Testis (tissue), 3 donors: ENCODE measurements around the gene TRMT112. TPM values are rescaled to one million over a fixed set of nuclear protein-coding genes. Genes with fewer than 3 reads are reported as not detected.

ENCODE experiments used
- DNase-seq: peaks from one replicate; pipeline ENCODE4 v3.0.0-alpha.2; 2019
- H3K27ac ChIP-seq, 2 donors: fragments of 200-600 bp; sonication (generic); one replicate each; pipeline ENCODE4 v1.5.1; 2019
- H3K27me3 ChIP-seq: fragments of 200-600 bp; sonication (generic); one replicate; pipeline ENCODE4 v1.5.1; 2019
- H3K36me3 ChIP-seq: fragments of 200-600 bp; sonication (generic); one replicate; pipeline ENCODE4 v1.5.1; 2017; ENCODE audit warnings: low read depth; ENCODE audit errors: missing control alignments
- H3K4me1 ChIP-seq: fragments of 200-600 bp; sonication (generic); one replicate; pipeline ENCODE4 v1.5.1; 2019
- H3K4me3 ChIP-seq, 2 donors: fragments of 200-600 bp; sonication (generic); one replicate each; pipeline ENCODE4 v1.5.1; 2017 to 2019
- H3K9me3 ChIP-seq: fragments of 200-600 bp; sonication (generic); one replicate; pipeline ENCODE4 v1.5.1; 2017
- POLR2A ChIP-seq: fragments of 450-650 bp; IDR thresholded peaks from one replicate; pipeline ENCODE4 v1.6.1; 2017; ENCODE audit warnings: antibody characterized with exemption, mild to moderate bottlenecking, moderate library complexity
- WGBS, 2 donors: methylation state at CpG; one replicate each; pipeline ENCODE4 v1.1.5; 2018; 5-methylcytosine and 5-hydroxymethylcytosine counted together
- intact Hi-C: fragments of 100-400 bp; cut with DNase I; formaldehyde crosslinking; loops from one replicate; pipeline ENCODE4 v1.15.1; 2023; ENCODE audit warnings: low total_unique reads
- polyA plus RNA-seq: library from polyadenylated mRNA; stranded (reverse); fragments of 350-450 nt; fragmentation: Illumina TruSeq; extraction: RNeasy Lipid Tissue Mini Kit (QIAGEN cat#74804); gene quantifications from one replicate; pipeline ENCODE4 v1.2.3, GENCODE V29; 2014; ENCODE audit warnings: low read depth, low replicate concordance; ENCODE audit not compliant: insufficient read depth
- total RNA-seq, 2 donors: library from RNA; depleted of rRNA; stranded (reverse); fragments of >200 nt; gene quantifications; one replicate each; pipeline ENCODE4 v1.2.3, GENCODE V29; 2016
- TF ChIP-seq, protein P1 (sequence below), 3 experiments: fragments of 450-650 bp in 2 of 3; fragments of 200-600 bp in 1 of 3; sonication (generic) in 1 of 3; IDR thresholded peaks; one replicate each; pipeline ENCODE4 v1.5.1; 2016 to 2019; ENCODE audit warnings: antibody characterized with exemption in 3 of 3, mild to moderate bottlenecking in 2 of 3, moderate library complexity in 1 of 3

Gene TRMT112
- total and polyA plus RNA-seq, 3 donors from 2014 or later, result 275 to 340 (median 303) TPM

DNA sequence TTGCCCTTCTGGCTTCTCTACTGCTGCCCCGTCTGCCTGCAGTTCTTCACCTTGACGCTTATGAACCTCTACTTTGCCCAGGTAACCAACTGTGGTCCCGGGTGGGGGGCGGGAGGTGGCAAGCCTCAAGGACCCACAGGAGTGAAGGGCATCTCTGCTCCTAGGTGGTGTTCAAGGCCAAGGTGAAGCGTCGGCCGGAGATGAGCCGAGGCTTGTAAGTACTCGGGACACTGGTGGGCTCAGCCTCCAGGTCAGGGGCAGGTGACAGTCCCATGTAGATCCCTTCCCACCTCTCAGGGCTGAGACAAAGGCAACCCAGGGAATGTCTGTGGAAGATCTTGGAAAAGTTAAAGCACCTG is 30.6 kb downstream of the TRMT112 start:
- intact Hi-C loops, result no loop called here
- H3K27me3 ChIP-seq, result no peaks in the 10 kb centered on the region
- TF ChIP-seq POLR2A, result no peak
- TF ChIP-seq, protein P1, sequence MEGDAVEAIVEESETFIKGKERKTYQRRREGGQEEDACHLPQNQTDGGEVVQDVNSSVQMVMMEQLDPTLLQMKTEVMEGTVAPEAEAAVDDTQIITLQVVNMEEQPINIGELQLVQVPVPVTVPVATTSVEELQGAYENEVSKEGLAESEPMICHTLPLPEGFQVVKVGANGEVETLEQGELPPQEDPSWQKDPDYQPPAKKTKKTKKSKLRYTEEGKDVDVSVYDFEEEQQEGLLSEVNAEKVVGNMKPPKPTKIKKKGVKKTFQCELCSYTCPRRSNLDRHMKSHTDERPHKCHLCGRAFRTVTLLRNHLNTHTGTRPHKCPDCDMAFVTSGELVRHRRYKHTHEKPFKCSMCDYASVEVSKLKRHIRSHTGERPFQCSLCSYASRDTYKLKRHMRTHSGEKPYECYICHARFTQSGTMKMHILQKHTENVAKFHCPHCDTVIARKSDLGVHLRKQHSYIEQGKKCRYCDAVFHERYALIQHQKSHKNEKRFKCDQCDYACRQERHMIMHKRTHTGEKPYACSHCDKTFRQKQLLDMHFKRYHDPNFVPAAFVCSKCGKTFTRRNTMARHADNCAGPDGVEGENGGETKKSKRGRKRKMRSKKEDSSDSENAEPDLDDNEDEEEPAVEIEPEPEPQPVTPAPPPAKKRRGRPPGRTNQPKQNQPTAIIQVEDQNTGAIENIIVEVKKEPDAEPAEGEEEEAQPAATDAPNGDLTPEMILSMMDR (IDR thresholded peaks at IDR 0.05), result no peak
- peaks cover 23% of the 10 kb centered on the region for H3K4me1 ChIP-seq
- H3K36me3 ChIP-seq, result no peaks in the 10 kb centered on the region
- no peaks in the 10 kb centered on the region for H3K9me3 ChIP-seq
- 55 to 57% methylated on average over 9 of the region's 9 CpGs for WGBS, 2 donors
- no peak for DNase-seq
- H3K4me3 ChIP-seq, result peak overlapping the region in 1 of 2 donors; percentile 80
- no peak overlapping the region for H3K27ac ChIP-seq

DNA sequence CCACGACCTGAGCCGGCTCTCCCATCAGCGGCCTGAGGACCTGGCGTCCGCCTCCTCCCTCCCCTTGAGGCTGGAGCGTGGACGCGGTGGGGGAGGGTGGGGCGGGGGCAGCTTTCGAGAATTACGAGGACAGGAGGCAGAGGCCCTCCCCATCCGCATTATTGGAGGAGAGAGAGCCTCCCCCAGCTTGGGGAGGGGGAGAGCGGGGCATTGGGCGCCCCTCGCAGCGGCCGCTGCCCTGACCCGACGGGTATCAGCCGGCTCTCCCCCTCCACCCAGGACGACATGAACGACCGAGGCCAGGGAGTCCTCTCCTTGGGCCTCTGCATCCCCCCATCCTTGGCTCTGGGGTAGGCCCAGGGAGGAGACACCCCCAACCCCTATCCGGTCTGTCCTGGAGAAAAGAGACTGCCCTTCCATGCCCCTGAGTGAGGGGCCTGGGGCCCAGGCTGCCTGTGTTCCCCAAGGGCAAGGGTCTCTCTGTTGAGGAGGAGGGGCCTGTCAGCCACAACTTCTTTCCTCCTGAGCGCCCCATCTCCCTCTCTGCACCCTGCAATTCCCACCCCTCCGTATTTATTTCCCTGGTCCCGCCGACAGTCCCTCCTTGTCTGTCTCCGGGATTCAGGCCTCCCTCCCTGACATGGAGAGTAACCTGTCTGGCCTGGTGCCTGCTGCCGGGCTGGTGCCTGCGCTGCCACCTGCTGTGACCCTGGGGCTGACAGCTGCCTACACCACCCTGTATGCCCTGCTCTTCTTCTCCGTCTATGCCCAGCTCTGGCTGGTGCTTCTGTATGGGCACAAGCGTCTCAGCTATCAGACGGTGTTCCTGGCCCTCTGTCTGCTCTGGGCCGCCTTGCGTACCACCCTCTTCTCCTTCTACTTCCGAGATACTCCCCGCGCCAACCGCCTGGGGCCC is 31.2 kb downstream of the TRMT112 start:
- no peak for DNase-seq

DNA sequence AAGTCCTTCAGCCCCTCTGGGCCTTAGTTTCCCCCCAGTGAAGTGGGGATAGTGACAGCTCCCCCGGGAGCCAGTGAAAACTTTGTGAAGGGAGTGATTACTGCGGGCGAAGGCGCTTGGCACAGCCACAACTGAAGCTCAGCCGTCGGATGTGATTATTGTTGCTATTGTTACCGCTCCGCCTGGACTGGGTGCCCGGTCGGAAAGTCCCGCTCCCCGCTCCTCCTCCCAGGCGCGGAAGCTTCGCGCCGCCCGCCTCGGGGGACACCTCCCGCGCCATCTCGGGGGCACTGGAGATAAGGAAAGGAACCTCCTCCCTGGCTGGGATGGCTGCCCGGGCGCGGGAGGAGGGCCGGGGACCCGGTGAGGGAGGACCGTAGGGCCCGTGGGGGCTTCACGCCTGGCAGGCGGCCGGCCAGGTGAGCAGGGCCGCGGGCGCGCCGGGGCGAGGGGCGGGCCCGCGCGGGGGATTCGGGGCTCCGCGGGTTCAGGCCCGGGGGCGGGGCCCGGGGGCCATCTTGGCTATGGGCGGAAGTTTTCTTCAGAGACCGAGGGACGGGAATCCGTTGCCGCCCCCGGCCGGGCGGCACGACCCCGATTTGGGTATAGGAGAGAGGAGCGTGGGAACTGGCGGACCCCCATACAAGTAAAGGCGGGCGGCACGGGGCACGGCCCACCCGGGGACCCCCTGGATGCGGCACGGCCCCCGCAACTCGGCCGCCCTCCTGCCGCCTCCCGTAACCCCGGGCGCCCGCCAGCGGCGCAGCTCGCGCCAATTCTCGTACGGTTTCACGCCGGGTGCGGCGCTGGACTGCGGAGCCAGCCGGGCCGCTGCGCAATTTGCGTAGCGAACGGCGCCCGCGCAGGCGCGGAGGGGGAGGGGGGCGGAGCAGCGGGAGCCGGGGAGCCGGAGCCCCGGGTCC is 32.1 kb downstream of the TRMT112 start, which contains the start of gene GPR137:
TSS of gene GPR137 (plus strand) at position 887 of the 923 bp plus-strand sequence. CDS start 677 bp downstream, outside the sequence.
- Histone ChIP-seq H3K9me3 (no peaks in the 10 kb centered on the region), H3K4me3 (peak within 1 kb of the TSS; percentile 80 to 93), H3K36me3 (no peaks in the 10 kb centered on the region), H3K4me1 (peaks cover 23% of the 10 kb centered on the region), H3K27ac (peak within 1 kb of the TSS; percentile 79 to 97), H3K27me3 (no peaks in the 10 kb centered on the region)
- peak; percentile 88 for DNase-seq
- TF ChIP-seq, protein P1 (IDR thresholded peaks at IDR 0.05), result peak in 1 of 3 experiments; percentile 5
- TF ChIP-seq POLR2A, result no peak
- WGBS, 2 donors, result 2% methylated on average over 25 of the region's 102 CpGs; no CpG with 5 or more reads in 1 of the 2 donors
- intact Hi-C loops, result no loop called here

More for the DNA sequence above, 31.2 kb downstream of the TRMT112 start:
- WGBS, 2 donors, result 27 to 37% methylated on average over 17 to 26 of the region's 40 CpGs
- Histone ChIP-seq H3K9me3 (no peaks in the 10 kb centered on the region), H3K36me3 (no peaks in the 10 kb centered on the region), H3K27me3 (no peaks in the 10 kb centered on the region), H3K4me1 (peaks cover 23% of the 10 kb centered on the region), H3K27ac (peak overlapping the region; percentile 47 to 97), H3K4me3 (peak overlapping the region; percentile 80 to 93)
- intact Hi-C loops, result no loop called here
- TF ChIP-seq POLR2A, result no peak
- TF ChIP-seq, protein P1 (IDR thresholded peaks at IDR 0.05), result no peak

DNA sequence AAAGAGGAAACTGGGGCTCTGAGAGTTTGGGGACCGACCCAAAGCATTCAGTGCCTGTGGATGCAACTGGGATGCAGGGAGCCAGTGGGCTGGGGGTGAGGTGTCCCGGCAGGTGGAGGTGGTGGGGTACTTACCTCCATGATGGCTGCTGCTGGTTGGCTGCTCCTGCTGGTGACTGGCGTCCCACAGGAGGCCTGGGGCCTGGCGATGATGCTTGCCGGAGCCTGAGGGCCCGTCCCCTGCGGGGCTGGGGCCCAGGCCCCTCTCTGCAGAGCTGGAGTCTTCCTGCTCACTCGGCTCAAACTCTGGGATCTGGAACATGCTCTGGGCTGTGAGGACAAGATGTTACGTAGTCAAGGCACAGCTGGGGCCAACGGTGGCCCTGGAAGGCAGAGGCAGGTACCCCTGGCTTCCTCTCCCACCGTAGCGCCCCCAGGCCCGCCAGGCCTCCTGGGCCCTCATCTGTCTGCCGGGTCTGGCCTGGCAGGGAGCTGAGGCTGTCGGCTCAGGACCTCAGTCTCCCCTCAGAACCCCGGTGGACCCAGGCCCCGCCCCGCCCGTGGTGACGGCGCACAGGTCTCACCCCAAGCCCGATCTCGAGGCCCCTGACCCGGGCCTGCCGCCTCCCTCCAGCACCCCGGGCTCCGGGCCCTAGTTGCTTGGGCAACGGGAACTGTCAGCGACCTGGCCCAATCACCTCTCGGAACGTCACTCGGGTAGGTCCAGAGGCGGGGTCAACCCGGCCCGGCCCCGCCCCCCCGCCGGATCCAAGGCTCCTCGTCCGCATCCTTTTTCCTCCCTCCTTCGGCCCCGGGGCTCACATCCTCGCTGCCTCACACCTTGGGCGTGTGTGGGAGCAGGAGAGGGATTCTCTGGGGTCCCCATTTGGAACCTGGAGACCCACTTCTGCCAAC is 33.1 kb downstream of the TRMT112 start, which contains the start of gene BAD:
TSS of gene BAD (minus strand) at position 618 of the 914 bp plus-strand sequence. CDS start at position 321, 297 bp downstream.
- Histone ChIP-seq H3K9me3 (no peaks in the 10 kb centered on the region), H3K4me3 (peak within 1 kb of the TSS; percentile 80 to 93), H3K36me3 (no peaks in the 10 kb centered on the region), H3K4me1 (peaks cover 23% of the 10 kb centered on the region), H3K27ac (peak within 1 kb of the TSS; percentile 79 to 97), H3K27me3 (no peaks in the 10 kb centered on the region)
- DNase-seq, result peak; percentile 98
- intact Hi-C loops, result no loop called here
- TF ChIP-seq POLR2A, result no peak
- TF ChIP-seq, protein P1 (IDR thresholded peaks at IDR 0.05), result no peak
- WGBS, 2 donors, result 2 to 3% methylated on average over 19 to 28 of the region's 44 CpGs
